H1 (cell line): ENCODE measurements around the gene USP17L22.
"Not testable (repeated sequence)": the region's sequence is repeated elsewhere in the genome, so short reads cannot be mapped to it uniquely, and the experiment has no call there.

Source experiments
- CEBPB ChIP-seq: IDR thresholded peaks from 2 replicates; pipeline ENCODE4 v1.6.1; 2012; ENCODE audit warnings: low read depth, low read length
- EP300 ChIP-seq, 2 experiments: IDR thresholded peaks; 1 replicate in 1 of 2; 2 replicates in 1 of 2; pipeline ENCODE4 v1.6.1; 2011 to 2012; ENCODE audit warnings: low read depth in 2 of 2, low read length in 2 of 2, mild to moderate bottlenecking in 2 of 2, borderline replicate concordance in 1 of 2, inconsistent platforms in 1 of 2, moderate library complexity in 1 of 2
- HDAC6 ChIP-seq: IDR thresholded peaks from one replicate; pipeline ENCODE4 v1.7.1; 2012; ENCODE audit warnings: low read depth, mild to moderate bottlenecking, inconsistent platforms, low read length, moderate library complexity
- POLR2A ChIP-seq, 2 experiments: IDR thresholded peaks; 1 replicate in 1 of 2; 2 replicates in 1 of 2; pipeline ENCODE4 v1.6.1; 2011; ENCODE audit warnings: low read depth in 2 of 2, low read length in 2 of 2, mild to moderate bottlenecking in 2 of 2; ENCODE audit errors: control extremely low read depth in 1 of 2
- POLR2AphosphoS5 ChIP-seq: IDR thresholded peaks from 2 replicates; pipeline ENCODE4 v1.6.1; 2011; ENCODE audit warnings: low read depth, low read length
- RAD21 ChIP-seq, 2 experiments: IDR thresholded peaks in 1 of 2; conservative IDR thresholded peaks in 1 of 2; 2 replicates each; pipeline ENCODE4 v1.6.1; 2011; ENCODE audit warnings: low read depth in 2 of 2, low read length in 2 of 2, improper control_type of control experiment in 1 of 2, inconsistent platforms in 1 of 2, mild to moderate bottlenecking in 1 of 2, moderate library complexity in 1 of 2
- SP1 ChIP-seq: IDR thresholded peaks from 2 replicates; pipeline ENCODE4 v1.6.1; 2011; ENCODE audit warnings: low read depth, low read length
- TF ChIP-seq, protein P1 (sequence below), 3 experiments: IDR thresholded peaks; 1 replicate in 2 of 3; 2 replicates in 1 of 3; pipeline versions ENCODE4 v1.5.1 to v1.6.1; 2011; ENCODE audit warnings: low read length in 3 of 3, mild to moderate bottlenecking in 3 of 3, inconsistent platforms in 2 of 3, low read depth in 1 of 3, moderate library complexity in 1 of 3; ENCODE audit not compliant: insufficient read depth in 1 of 3; ENCODE audit errors: control extremely low read depth in 1 of 3
- TF ChIP-seq, protein P2 (sequence below): IDR thresholded peaks from 2 replicates; pipeline ENCODE4 v1.6.1; 2012; ENCODE audit warnings: inconsistent platforms

DNA sequence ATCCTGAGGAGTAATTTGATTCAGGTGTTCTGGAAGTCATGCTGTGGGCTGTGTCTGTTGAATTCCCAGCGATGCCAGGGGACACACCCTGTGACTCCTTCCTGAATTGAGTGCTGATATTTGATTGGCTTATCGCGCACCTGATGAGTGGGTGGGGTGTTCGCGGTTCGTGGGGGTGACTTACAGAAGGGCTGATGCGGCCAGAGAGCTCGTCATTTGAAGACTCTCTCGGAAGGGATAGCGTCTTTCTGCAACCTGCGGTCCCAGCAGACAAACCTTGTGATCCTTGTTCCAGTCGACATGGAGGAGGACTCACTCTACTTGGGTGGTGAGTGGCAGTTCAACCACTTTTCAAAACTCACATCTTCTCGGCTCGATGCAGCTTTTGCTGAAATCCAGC is 42.8 kb upstream of the USP17L22 start, which contains the start of gene USP17L13:
- TF ChIP-seq, protein P1, sequence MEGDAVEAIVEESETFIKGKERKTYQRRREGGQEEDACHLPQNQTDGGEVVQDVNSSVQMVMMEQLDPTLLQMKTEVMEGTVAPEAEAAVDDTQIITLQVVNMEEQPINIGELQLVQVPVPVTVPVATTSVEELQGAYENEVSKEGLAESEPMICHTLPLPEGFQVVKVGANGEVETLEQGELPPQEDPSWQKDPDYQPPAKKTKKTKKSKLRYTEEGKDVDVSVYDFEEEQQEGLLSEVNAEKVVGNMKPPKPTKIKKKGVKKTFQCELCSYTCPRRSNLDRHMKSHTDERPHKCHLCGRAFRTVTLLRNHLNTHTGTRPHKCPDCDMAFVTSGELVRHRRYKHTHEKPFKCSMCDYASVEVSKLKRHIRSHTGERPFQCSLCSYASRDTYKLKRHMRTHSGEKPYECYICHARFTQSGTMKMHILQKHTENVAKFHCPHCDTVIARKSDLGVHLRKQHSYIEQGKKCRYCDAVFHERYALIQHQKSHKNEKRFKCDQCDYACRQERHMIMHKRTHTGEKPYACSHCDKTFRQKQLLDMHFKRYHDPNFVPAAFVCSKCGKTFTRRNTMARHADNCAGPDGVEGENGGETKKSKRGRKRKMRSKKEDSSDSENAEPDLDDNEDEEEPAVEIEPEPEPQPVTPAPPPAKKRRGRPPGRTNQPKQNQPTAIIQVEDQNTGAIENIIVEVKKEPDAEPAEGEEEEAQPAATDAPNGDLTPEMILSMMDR (IDR thresholded peaks at IDR 0.05; ENCODE audit: control extremely low read depth in 1 of 3, insufficient read depth in 1 of 3, low read depth in 1 of 3, low read length in 3 of 3), result not testable (repeated sequence)
- not testable (repeated sequence) for TF ChIP-seq RAD21 (IDR thresholded peaks at IDR 0.05 in 1 of 2, conservative IDR thresholded peaks at IDR 0.05 in 1 of 2; ENCODE audit: low read depth in 2 of 2, low read length in 2 of 2); CEBPB; POLR2A (IDR thresholded peaks at IDR 0.05; ENCODE audit: control extremely low read depth in 1 of 2, low read depth in 2 of 2, low read length in 2 of 2); EP300 (IDR thresholded peaks at IDR 0.05; ENCODE audit: borderline replicate concordance in 1 of 2, low read depth in 2 of 2, low read length in 2 of 2); HDAC6; POLR2AphosphoS5; SP1
- TF ChIP-seq, protein P2, sequence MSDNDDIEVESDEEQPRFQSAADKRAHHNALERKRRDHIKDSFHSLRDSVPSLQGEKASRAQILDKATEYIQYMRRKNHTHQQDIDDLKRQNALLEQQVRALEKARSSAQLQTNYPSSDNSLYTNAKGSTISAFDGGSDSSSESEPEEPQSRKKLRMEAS, result not testable (repeated sequence)
